Measurements from ENCODE around the gene PLA2G2C.

PLA2G2C gene

GRCh38 chr1:20117236-20117635 lies 69.1 kb downstream of the PLA2G2C start (continued):
- no peak for TF ChIP-seq ZFP37 (tag by site-specific recombination; IDR thresholded peaks at IDR 0.05)
- no peak for TF ChIP-seq PRDM4 (tag by site-specific recombination; IDR thresholded peaks at IDR 0.05)
- TF ChIP-seq ZNF280C (tag by site-specific recombination; IDR thresholded peaks at IDR 0.05): no peak
- no peak for TF ChIP-seq ZNF112 (tag by site-specific recombination; IDR thresholded peaks at IDR 0.05)
- TF ChIP-seq ZNF704 (tag by site-specific recombination; IDR thresholded peaks at IDR 0.05): no peak
- TF ChIP-seq ZNF394 (tag by site-specific recombination; IDR thresholded peaks at IDR 0.05; ENCODE audit: borderline replicate concordance): no peak
- TF ChIP-seq ZNF423 (tag by site-specific recombination; IDR thresholded peaks at IDR 0.05): no peak
- no peak for TF ChIP-seq KLF8 (tag by site-specific recombination; IDR thresholded peaks at IDR 0.05)
- TF ChIP-seq ZNF692 (tag by site-specific recombination; IDR thresholded peaks at IDR 0.05): no peak
- TF ChIP-seq ZIC2 (tag by site-specific recombination; IDR thresholded peaks at IDR 0.05): no peak
- TF ChIP-seq CTCF (tag by site-specific recombination; IDR thresholded peaks at IDR 0.05): no peak
- TF ChIP-seq ZNF626 (tag by site-specific recombination; IDR thresholded peaks at IDR 0.05): no peak
- TF ChIP-seq SCRT1 (tag by site-specific recombination; IDR thresholded peaks at IDR 0.05; ENCODE audit: borderline replicate concordance): no peak

GRCh38 chr1:20115916-20116315 lies 70.4 kb downstream of the PLA2G2C start:
- Histone ChIP-seq H3K4me3 (ENCODE audit: low read depth, low read length) (no peak overlapping the region), H3K36me3 (ENCODE audit: control insufficient read depth in 2 of 2, insufficient read depth in 1 of 2, low read length in 2 of 2) (no peaks in the 10 kb centered on the region), H3K9me3 (ENCODE audit: control insufficient read depth, insufficient read depth, low read depth, low read length) (no peaks in the 10 kb centered on the region), H3K27ac (ENCODE audit: extremely low read depth, low read depth, low read length) (no peak overlapping the region), H3K4me1 (ENCODE audit: control insufficient read depth, insufficient read depth, low read length) (no peaks in the 10 kb centered on the region)
- CTCF ChIA-PET: interaction anchor here (0.6 to 0.8 kb wide), 2 partner anchors 8 to 24 kb away, joined by 3 to 4 read pairs; no protein-coding TSS in a partner anchor
- POLR2A ChIA-PET: no interaction called here
- TF ChIP-seq ZNF664 (tag by site-specific recombination; IDR thresholded peaks at IDR 0.05) (peak; percentile 63; the same call in 1 of the 2 replicates), ZFP37 (tag by site-specific recombination; IDR thresholded peaks at IDR 0.05) (no peak)

GRCh38 chr1:20115479-20115878 lies 70.8 kb downstream of the PLA2G2C start:
- H3K27ac ChIP-seq (ENCODE audit: extremely low read depth, low read depth, low read length): no peak overlapping the region
- H3K4me3 ChIP-seq (ENCODE audit: low read depth, low read length): no peak overlapping the region
- POLR2A ChIA-PET: no interaction called here
- CTCF ChIA-PET: interaction anchor here (0.6 kb wide), 1 partner anchor 24 kb away, joined by 4 read pairs; no protein-coding TSS in a partner anchor
- no peaks in the 10 kb centered on the region for H3K36me3 ChIP-seq (ENCODE audit: control insufficient read depth in 2 of 2, insufficient read depth in 1 of 2, low read length in 2 of 2)
- H3K4me1 ChIP-seq (ENCODE audit: control insufficient read depth, insufficient read depth, low read length): no peaks in the 10 kb centered on the region
- no peaks in the 10 kb centered on the region for H3K9me3 ChIP-seq (ENCODE audit: control insufficient read depth, insufficient read depth, low read depth, low read length)
- TF ChIP-seq ZNF394 (tag by site-specific recombination; IDR thresholded peaks at IDR 0.05; ENCODE audit: borderline replicate concordance) (no peak), PRDM1 (tag by site-specific recombination; IDR thresholded peaks at IDR 0.05) (no peak), ZNF169 (tag by site-specific recombination; IDR thresholded peaks at IDR 0.05) (no peak)

Measured in HEK293 (cell line).